ENCODE results near the gene NDUFB10.
"Not testable (repeated sequence)": the region's sequence is repeated elsewhere in the genome, so short reads cannot be mapped to it uniquely, and the experiment has no call there.

Gene NDUFB10

DNA sequence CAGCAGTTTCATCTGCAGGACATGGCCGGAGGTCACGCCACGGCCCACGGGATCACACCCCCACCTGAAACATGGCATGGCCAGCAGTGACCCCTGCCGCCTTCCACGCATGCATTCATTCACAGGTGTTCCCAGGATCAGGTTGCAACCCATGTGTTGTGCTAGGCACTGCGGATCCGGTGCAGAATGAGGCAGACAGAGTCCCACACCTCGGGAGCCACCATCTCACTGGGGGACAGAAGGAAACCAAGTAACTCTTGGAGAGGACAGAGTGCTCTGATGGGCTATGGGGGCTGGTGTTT is 12.0 kb upstream of the NDUFB10 start:
- no peak for DNase-seq

DNA sequence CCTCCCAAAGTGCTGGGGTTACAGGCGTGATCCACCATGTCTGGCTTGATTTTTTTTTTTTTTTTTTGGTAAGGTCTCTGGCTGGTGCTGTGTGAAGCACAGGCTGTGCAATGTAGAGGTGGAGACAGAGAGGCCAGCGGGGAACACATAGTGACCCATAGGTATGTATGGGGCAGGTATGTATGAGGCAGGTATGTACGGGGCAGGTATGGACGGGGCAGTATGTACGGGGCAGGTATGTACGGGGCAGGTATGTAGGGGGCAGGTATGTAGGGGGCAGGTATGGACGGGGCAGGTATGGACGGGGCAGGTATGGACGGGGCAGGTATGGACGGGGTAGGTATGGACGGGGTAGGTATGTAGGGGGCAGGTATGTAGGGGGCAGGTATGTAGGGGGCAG is 9.8 kb upstream of the NDUFB10 start:
- DNase-seq: no peak

DNA sequence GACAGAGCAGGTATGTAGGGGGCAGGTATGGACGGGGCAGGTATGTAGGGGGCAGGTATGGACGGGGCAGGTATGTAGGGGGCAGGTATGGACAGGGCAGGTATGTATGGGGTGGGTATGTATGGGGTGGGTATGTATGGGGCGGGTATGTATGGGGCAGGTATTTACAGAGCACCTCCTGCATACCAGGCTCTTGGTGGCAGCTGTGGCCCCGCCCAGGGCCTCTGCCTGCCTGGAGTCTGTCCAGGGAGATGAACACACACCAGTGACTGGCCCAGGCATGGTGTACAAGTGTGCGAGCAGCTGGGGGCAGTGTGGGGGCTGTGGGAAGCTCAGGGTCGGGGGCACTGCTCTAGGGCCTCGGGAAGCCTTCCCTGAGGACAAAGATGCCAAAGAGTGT is 9.3 kb upstream of the NDUFB10 start:
- no peak for DNase-seq

DNA sequence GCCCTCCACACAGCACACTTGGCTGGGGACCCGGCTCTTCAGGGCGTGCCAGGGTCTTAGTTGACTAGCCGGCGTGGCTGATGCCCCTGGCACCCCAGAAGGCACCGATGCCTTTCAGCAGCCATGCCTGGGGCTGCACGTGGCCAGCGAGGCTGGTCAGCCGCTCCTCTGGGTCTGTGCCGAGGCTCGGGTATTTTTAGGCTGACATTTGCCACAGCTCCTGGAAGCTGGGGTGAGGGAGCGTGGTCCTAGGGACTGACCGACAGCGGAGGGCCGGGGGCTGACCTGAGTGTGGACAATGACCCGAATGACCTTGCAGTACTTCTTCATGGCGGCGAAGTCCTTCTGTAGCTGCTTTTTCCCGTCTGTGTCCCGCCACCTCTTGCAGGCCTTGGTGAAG is 8.8 kb upstream of the NDUFB10 start:
- DNase-seq: no peak

DNA sequence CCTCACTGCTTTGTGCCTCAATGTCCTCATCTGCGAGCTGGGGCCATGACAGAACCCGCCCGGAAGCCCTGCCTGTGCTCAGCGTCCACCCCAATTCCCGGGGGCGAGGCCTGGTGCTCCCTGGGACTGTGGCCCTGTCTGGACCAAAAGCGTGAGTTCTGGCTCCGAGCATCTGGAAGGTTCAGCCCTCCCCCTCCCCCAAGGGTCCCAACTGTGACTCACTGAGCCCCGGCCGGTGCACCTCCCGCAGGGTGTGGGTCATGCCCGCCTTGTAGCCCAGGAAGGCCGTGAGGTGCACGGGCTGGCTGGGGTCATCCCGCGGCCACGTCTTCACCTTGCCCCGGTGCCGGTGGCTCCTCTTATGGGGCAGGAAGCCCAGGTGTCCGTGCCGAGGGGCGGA is 5.6 kb upstream of the NDUFB10 start:
- no peak for DNase-seq

DNA sequence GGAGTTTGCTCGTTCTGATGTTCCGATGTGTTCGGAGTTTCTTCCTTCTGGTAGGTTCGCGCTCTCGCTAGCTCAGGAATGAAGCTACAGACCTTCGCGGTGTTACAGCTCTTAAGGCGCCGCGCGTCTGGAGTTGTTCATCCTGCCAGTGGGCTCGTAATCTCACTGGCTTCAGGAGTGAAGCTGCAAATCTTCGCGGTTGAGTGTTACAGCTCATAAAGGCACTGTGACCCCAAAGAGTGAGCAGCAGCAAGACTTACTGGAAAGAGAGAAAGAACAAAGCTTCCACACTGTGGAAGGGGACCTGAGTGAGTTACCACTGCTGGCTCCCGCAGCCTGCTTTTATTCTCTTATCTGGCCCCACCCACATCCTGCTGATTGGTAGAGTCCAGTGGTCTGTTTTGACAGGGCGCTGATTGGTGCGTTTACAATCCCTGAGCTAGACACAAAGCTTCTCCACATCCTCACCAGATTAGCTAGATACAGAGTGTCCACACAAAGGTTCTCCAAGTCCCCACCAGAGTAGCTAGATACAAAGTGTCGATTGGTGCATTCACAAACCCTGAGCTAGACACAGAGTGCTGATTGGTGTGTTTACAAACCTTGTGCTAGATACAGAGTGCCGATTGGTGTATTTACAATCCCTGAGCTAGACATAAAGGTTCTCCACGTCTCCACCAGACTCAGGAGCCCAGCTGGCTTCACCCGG is 1.8 kb upstream of the NDUFB10 start:
- DNase-seq: not testable (repeated sequence)

DNA sequence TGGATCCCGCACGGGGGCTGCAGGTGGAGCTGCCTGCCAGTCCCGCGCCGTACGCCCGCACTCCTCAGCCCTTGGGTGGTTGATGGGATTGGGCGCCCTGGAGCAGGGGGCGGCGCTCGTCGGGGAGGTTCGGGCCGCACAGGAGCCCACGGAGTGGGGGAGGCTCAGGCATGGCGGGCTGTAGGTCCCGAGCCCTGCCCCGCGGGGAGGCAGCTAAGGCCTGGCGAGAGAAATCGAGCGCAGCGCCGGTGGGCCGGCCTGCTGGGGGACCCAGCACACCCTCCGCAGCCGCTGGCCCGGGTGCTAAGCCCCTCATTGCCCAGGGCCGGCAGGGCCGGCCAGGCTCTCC is 1.2 kb upstream of the NDUFB10 start:
- DNase-seq: not testable (repeated sequence)

DNA sequence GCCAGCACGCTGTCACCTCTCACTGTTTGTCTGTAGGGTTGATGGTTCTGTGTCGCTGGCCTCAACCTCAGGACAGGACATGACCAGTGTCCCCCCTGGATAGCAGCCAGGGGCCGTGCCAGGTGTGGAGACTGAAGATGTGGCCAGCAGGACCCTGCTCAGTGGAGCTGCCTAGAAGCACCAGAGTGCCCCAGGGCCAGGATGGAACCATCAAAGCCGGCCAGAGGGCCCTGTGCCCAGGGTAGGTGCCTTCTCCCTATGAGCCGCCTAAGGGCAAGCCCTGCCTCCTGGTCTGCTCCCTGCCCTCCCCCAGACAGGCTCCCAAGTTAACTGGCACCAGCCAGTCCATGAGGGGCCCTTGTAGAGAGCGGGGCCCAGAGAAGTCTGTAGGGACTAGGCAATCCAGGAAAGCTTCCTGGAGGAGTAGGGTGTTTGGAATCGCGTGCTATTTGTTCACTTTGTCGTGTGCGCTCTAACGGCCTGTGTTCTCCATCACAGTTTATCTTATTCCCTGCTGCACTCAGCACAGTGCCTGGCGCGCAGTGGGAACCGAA is 546 bp upstream of the NDUFB10 start:
- DNase-seq: no peak

DNA sequence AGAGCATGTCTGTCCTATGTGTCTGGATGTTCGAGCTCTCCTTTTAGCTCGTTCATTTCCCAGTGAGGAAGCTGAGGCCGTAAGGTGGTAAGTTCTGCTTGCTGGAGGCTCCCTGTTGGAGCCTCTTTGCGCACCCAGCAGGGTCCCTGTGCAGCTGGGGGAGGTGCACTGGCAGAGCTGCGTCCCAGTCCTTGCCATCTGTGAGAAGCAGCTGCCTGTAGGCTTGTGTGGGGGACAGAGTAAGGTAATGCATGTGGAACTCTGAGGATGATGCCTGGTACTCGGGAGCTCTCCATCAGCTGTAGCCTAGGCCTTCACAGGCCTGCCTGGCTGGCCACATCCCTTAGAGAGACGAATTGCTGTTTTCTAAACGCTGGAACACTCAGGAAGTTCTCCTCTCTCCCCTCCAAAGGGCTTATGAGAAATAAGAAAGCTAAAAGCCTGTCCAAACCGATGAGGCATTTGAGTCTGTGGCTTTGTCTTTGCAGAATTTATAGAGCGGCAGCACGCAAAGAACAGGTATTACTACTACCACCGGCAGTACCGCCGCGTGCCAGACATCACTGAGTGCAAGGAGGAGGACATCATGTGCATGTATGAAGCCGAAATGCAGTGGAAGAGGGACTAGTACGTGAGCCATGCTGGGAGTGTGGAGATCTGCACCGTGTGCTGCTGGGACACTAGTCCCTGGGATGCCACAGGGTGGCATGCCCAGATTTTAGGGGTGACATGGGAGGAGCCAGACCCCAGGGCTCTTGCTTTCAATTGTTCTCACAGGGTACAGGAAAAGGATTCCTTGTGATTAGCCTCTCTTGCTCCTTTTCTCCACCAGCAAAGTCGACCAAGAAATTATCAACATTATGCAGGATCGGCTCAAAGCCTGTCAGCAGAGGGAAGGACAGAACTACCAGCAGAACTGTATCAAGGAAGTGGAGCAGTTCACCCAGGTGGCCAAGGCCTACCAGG is 1.6 kb downstream of the NDUFB10 start:
- peak; percentile 51 for DNase-seq

DNA sequence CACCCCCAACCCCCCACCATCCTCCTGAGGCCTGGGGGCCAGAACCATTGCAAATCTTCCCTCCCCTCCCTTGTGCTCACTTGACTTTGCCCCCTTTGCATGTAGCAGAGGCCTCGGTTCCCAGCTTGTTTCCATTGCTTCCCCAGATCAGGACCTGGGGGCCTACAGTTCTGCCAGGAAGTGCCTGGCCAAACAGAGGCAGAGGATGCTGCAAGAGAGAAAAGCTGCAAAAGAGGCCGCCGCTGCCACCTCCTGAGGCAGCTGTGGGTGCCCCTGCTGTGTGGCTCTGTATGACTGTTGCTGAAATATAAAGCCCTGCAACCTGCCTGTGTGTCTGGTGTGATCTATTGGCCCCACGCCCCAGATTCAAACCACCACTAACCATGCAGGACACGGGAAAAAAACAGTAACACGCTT is 2.3 kb downstream of the NDUFB10 start:
- DNase-seq: no peak

DNA sequence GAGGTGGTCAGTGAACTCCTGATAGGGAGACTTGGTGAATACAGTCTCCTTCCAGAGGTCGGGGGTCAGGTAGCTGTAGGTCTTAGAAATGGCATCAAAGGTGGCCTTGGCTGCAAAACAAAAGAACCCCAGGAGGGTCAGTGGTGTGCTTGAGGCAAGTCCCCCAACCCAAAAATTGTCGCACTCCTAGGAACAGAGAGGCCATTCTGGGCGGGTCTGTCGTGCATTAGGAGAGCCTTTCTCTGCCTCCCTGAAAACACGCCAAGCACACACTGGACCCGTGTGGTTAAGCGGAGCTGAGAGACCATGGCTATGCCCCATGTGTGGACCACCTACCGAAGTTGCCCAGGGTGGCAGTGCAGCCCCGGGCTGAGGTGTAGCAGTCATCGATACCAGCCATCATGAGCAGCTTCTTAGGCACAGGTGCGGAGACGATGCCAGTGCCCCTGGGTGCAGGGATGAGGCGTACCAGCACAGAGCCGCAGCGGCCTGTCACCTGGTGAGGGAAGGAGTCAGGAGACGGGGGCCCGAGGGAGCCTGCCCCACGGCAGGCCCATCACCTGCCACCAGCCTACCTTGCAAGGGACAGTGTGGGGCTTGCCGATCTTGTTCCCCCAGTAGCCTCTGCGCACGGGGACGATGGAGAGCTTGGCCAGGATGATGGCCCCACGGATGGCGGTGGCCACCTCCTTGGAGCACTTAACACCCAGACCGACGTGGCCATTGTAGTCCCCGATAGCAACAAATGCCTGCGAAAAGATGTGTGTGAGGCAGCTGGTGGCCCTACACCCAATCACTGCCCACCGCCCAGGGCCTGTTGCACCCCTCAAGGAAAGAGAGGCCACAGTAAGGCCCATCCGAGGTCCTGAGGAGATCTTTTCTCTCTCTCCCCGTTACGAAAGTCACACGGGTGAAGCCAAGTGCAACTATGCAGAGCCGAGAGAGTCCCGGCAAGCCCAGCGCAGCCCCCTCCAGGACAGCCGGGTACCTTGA is 3.1 kb downstream of the NDUFB10 start:
- DNase-seq: not testable (repeated sequence)

DNA sequence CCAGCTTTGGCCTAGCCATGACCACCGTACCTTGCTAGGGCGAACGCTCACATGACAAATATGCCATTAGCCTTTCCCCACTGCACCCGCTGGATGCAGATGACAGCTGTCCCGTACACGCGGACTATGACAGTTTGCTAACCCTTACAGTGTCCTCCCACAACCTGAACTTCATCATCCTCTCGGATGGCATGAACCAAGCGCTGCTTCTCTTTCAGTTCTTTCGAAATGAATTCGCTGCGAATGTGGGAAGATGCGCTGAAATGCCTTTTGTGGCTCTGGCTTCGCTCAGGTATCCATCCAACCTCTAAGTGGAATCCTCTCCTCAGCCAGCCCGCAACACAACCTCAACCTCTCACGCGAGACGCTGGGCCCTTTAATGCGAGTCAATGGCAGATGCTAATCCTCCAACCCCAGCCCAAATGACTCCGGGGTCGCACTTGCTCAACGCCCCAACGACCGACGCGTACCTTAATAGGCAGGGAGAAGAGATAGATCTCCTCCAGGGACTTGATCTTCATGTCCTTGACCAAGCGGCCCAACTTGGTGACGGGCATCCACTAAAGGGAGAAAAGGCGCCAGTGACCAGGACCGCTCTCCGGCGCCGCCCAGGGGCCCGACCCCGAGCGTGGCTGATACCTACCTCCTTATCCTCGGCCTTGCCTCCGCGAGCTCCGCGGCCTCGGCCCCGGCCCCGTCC is 4.6 kb downstream of the NDUFB10 start:
- DNase-seq: no peak

DNA sequence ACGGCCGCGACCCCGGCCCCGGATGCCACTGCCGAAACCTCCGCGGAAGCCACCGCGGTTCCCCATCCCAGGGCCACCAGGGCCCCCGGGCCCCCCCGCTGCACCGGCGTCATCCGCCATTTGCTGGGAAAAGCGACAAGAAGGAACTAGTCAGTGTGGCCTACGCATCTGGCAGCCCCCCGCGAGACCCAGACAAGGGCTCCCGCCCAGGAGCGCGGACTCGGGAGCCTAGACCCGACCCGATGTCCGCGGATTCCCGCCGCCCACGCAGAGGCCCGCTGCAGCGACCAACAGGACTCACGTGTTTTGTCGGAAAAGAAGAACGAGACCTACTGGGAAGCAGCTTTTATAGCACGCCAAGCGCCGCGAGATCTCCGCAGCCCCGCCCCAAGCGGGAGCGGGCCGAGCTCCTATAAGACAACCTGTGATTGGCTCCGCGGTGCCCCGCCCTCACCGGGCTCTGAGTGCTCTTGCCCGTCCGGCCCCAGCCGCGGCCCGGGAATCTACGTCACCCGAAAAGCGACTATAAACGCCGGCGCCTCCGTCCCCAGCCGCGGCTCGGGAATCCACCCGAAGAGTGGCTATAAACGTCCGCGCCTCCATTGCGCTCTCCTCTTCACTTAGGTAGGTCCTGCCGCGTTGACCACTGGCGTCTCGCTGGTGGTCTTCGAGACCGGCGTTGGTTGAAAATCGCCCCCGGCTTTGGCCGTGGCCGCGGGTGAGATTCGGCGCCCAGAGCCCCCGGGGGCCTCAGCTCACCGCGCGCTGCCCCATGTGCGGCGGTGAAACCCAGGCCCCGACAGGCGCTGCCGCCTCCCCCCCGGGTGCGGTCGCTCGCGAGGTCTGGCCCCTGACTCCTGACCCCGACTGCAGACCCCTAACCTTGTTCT is 5.4 kb downstream of the NDUFB10 start, which contains the start of gene RPS2:
Gene RPS2, minus strand, starts transcription at position 321 of the 890 bp plus-strand sequence. Its CDS starts 201 bp downstream, at position 120.
- peak; percentile 99 for DNase-seq

DNA sequence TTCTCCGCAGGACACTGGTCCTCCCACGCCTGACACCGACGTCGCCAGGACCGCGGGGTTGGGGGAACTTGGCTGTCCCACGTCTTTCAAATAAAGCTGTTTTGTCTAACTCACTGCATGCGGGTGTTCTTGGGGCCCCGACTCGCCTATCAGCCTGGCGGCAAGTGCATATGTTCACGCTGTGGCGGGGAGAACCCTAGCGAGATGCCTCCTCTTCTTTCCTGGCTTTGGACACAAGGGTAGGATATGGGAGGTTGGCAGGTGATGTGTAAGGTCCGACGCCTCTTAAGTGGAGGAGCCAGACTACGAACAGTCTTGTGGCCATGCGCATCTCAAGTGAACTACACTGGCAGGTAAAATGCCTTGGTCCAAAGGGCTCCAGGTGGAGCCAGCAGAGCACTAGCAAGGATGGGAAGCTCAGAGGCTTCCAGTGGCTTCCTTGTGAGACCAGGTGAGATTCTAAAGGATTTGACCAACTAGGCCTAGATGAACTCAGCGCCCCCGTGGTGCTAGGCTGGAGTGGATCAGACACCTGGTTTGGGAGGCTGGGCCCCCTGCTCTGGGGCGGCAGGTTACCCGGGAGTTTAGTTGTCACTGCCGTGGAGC is 6.2 kb downstream of the NDUFB10 start:
- DNase-seq: no peak

DNA sequence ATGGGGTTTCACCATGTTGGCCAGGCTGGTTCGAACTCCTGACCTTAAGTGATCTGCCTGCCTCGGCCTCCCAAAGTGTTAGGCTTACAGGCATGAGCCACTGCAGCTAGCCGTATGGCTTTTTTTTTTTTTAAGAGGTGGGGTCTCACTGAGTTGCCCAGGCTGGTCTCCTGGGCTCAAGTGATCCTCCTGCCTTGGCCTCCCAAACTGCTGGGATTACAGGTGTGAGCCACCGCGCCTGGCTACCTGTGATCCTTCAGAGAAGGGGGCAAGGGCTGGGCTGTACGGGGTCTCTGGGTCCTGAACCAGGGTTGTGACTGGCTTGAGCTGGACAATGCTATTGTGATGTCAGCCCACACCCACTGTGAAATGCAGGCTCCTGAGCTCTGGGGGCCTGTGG is 7.1 kb downstream of the NDUFB10 start, which contains the start of gene RNF151:
Gene RNF151, plus strand, starts transcription at position 397 of the 400 bp plus-strand sequence. CDS start 26 bp downstream, outside the sequence.
- DNase-seq: no peak

DNA sequence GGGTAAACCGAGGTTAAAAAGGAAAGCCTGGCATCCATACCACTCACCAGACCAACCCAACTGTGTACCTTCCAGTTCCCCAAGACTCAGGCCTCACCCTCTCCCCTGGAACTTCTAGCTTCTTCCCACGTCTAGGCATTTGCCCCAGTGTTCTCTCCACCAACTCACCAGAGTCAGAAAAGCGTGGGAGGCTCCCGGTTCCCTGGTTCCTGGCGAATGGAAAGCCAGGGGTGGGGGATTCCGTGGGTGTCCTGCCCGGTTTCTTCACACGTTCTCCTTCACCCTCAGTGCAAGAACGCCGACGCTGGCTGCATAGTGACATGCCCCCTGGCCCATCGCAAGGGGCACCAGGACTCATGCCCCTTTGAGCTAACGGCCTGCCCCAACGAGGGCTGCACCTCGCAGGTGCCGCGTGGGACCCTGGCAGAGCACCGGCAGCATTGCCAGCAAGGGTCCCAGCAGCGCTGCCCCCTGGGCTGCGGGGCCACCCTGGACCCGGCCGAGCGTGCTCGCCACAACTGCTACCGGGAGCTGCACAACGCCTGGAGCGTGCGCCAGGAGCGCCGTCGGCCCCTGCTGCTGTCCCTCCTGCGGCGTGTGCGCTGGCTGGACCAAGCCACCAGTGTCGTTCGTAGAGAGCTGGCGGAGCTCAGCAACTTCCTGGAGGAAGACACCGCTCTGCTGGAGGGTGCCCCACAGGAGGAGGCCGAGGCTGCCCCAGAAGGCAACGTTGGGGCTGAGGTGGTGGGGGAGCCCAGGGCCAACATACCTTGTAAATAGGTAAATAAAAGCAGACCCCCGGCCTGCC is 9.0 kb downstream of the NDUFB10 start:
- no peak for DNase-seq

DNA sequence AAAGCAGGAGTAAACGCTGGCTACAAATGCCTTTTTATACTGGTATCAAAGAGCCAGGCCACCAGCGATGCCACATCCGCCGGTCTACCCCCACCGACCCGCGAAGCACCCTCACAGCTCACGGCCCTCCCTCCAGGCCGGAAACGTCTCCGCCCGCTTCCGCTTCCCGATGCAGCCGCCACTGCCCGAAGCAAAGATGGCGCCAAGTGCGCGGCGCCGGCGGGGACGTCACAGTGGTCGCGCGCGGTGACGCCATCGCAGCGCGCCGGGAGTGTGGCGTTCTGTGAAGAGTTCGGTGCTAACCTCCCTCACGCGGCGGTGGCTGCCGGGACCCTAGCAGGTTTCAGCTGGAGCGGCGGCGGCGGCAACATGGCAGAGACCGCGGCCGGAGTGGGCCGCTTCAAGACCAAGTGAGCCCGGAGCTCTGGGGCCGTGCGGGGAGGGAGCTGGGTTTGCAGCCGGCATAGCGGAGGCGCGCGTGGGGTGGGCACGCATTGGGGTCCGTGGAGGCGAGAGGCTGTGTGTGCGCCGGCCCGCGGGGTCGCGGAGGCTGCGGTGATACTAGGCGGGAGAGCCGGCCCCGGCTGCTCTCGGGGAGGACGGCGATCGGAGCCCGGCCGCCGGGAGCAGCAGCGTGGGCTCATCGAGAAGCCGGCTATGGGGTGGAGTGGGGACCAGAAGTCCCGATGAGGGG is 12.6 kb downstream of the NDUFB10 start, which contains the start of gene TBL3:
Gene TBL3, plus strand, starts transcription at position 258 of the 694 bp plus-strand sequence. Its CDS starts 112 bp downstream, at position 370.
- DNase-seq: peak; percentile 96

DNA sequence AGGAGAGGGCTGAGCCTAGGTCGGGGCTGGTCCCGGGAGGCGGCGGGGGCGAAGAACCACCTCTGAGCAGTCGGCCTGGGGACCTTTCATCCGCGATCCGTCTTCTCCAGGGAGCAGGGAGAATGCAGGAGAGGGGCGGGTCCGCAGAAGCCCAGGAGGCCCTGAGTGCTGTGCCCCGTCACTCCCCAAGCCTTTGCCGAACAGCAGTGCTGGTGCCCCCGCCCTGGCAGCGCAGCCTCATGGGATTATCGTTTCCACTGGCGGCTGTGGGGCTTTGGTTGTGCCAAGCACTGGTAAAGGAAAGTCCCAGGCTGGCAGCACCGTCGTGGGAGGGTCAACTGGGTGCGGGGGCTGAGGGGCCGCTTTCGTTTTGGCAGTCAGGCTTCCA is 13.1 kb downstream of the NDUFB10 start:
- no peak for DNase-seq

Measured in fibroblast of skin of right quadriceps (primary cell).